ENCODE data around the gene FADS6.

The FADS6 gene

GRCh38 chr17:74852237-74853047, 41.0 kb downstream of the FADS6 start:
- Mint-ChIP-seq H3K27ac (no peak overlapping the region), H3K9me3 (no peaks in the 10 kb centered on the region), H3K4me1 (ENCODE audit: low read depth) (peaks cover 5% of the 10 kb centered on the region), H3K4me3 (peak overlapping the region; percentile 84), H3K27me3 (ENCODE audit: low read depth) (peaks cover 45% of the 10 kb centered on the region), H3K36me3 (ENCODE audit: low read depth) (no peaks in the 10 kb centered on the region)
- peak; percentile 68 for DNase-seq (ENCODE audit: low spot score)

GRCh38 chr17:74851612-74852236, 41.7 kb downstream of the FADS6 start:
- H3K4me1 Mint-ChIP-seq (ENCODE audit: low read depth) = peaks cover 5% of the 10 kb centered on the region
- H3K27ac Mint-ChIP-seq = no peak overlapping the region
- peaks cover 38% of the 10 kb centered on the region for H3K27me3 Mint-ChIP-seq (ENCODE audit: low read depth)
- no peaks in the 10 kb centered on the region for H3K9me3 Mint-ChIP-seq
- no peaks in the 10 kb centered on the region for H3K36me3 Mint-ChIP-seq (ENCODE audit: low read depth)
- DNase-seq (ENCODE audit: low spot score) = no peak
- H3K4me3 Mint-ChIP-seq = no peak overlapping the region

GRCh38 chr17:74850914-74851313, 42.5 kb downstream of the FADS6 start:
- Mint-ChIP-seq H3K36me3 (ENCODE audit: low read depth) (no peaks in the 10 kb centered on the region), H3K27me3 (ENCODE audit: low read depth) (peaks cover 30% of the 10 kb centered on the region), H3K4me3 (peak overlapping the region; percentile 2)

GRCh38 chr17:74850310-74850709, 43.1 kb downstream of the FADS6 start:
- no peaks in the 10 kb centered on the region for H3K9me3 Mint-ChIP-seq
- peaks cover 5% of the 10 kb centered on the region for H3K4me1 Mint-ChIP-seq (ENCODE audit: low read depth)
- no peak overlapping the region for H3K27ac Mint-ChIP-seq
- no peak for DNase-seq (ENCODE audit: low spot score)
- peaks cover 24% of the 10 kb centered on the region for H3K27me3 Mint-ChIP-seq (ENCODE audit: low read depth)
- H3K4me3 Mint-ChIP-seq = no peak overlapping the region
- H3K36me3 Mint-ChIP-seq (ENCODE audit: low read depth) = no peaks in the 10 kb centered on the region

More at GRCh38 chr17:74850914-74851313, 42.5 kb downstream of the FADS6 start:
- Mint-ChIP-seq H3K9me3 (no peaks in the 10 kb centered on the region), H3K4me1 (ENCODE audit: low read depth) (peaks cover 5% of the 10 kb centered on the region), H3K27ac (no peak overlapping the region)
- no peak for DNase-seq (ENCODE audit: low spot score)

- peaks cover 22% of the 10 kb centered on the region for H3K27me3 Mint-ChIP-seq (ENCODE audit: low read depth)
- no peak overlapping the region for H3K4me3 Mint-ChIP-seq
- H3K9me3 Mint-ChIP-seq = no peaks in the 10 kb centered on the region
- H3K27ac Mint-ChIP-seq = no peak overlapping the region
- no peak for DNase-seq (ENCODE audit: low spot score)
- peaks cover 5% of the 10 kb centered on the region for H3K4me1 Mint-ChIP-seq (ENCODE audit: low read depth)
- H3K36me3 Mint-ChIP-seq (ENCODE audit: low read depth) = no peaks in the 10 kb centered on the region
Observed at GRCh38 chr17:74848656-74849399, 44.6 kb downstream of the FADS6 start.

GRCh38 chr17:74846621-74847020, 46.8 kb downstream of the FADS6 start:
- Mint-ChIP-seq H3K27me3 (ENCODE audit: low read depth) (peaks cover 22% of the 10 kb centered on the region), H3K4me3 (no peak overlapping the region), H3K4me1 (ENCODE audit: low read depth) (no peaks in the 10 kb centered on the region), H3K9me3 (no peaks in the 10 kb centered on the region), H3K27ac (no peak overlapping the region), H3K36me3 (ENCODE audit: low read depth) (peaks cover 4% of the 10 kb centered on the region)
- DNase-seq (ENCODE audit: low spot score) = no peak

GRCh38 chr17:74843352-74843627, 50.1 kb downstream of the FADS6 start:
- no peak for DNase-seq (ENCODE audit: low spot score)
- Mint-ChIP-seq H3K27ac (no peak overlapping the region), H3K9me3 (no peaks in the 10 kb centered on the region), H3K4me3 (no peak overlapping the region), H3K27me3 (ENCODE audit: low read depth) (peaks cover 17% of the 10 kb centered on the region), H3K4me1 (ENCODE audit: low read depth) (peaks cover 4% of the 10 kb centered on the region), H3K36me3 (ENCODE audit: low read depth) (peaks cover 4% of the 10 kb centered on the region)

- no peaks in the 10 kb centered on the region for H3K9me3 Mint-ChIP-seq
- H3K27ac Mint-ChIP-seq = no peak overlapping the region
- peaks cover 4% of the 10 kb centered on the region for H3K36me3 Mint-ChIP-seq (ENCODE audit: low read depth)
- peaks cover 17% of the 10 kb centered on the region for H3K27me3 Mint-ChIP-seq (ENCODE audit: low read depth)
- no peak overlapping the region for H3K4me3 Mint-ChIP-seq
- DNase-seq (ENCODE audit: low spot score) = peak; percentile 14
- H3K4me1 Mint-ChIP-seq (ENCODE audit: low read depth) = peaks cover 4% of the 10 kb centered on the region
Observed at GRCh38 chr17:74842599-74843351, 50.7 kb downstream of the FADS6 start.

GRCh38 chr17:74842146-74842598, 51.3 kb downstream of the FADS6 start:
- Mint-ChIP-seq H3K27me3 (ENCODE audit: low read depth) (peaks cover 17% of the 10 kb centered on the region), H3K4me3 (no peak overlapping the region)

GRCh38 chr17:74840989-74841666, 52.3 kb downstream of the FADS6 start:
- H3K36me3 Mint-ChIP-seq (ENCODE audit: low read depth) = peaks cover 7% of the 10 kb centered on the region
- no peak overlapping the region for H3K27ac Mint-ChIP-seq
- H3K4me3 Mint-ChIP-seq = no peak overlapping the region
- H3K9me3 Mint-ChIP-seq = no peaks in the 10 kb centered on the region
- H3K27me3 Mint-ChIP-seq (ENCODE audit: low read depth) = peaks cover 17% of the 10 kb centered on the region
- peaks cover 4% of the 10 kb centered on the region for H3K4me1 Mint-ChIP-seq (ENCODE audit: low read depth)
- no peak for DNase-seq (ENCODE audit: low spot score)

More at GRCh38 chr17:74842146-74842598, 51.3 kb downstream of the FADS6 start:
- Mint-ChIP-seq H3K27ac (no peak overlapping the region), H3K36me3 (ENCODE audit: low read depth) (peaks cover 4% of the 10 kb centered on the region), H3K4me1 (ENCODE audit: low read depth) (peaks cover 4% of the 10 kb centered on the region), H3K9me3 (no peaks in the 10 kb centered on the region)
- DNase-seq (ENCODE audit: low spot score) = no peak

- DNase-seq (ENCODE audit: low spot score) = no peak
- Mint-ChIP-seq H3K4me3 (no peak overlapping the region), H3K36me3 (ENCODE audit: low read depth) (peaks cover 11% of the 10 kb centered on the region), H3K9me3 (no peaks in the 10 kb centered on the region), H3K27ac (no peak overlapping the region), H3K27me3 (ENCODE audit: low read depth) (peaks cover 17% of the 10 kb centered on the region), H3K4me1 (ENCODE audit: low read depth) (peaks cover 4% of the 10 kb centered on the region)
Observed at GRCh38 chr17:74839990-74840852, 53.2 kb downstream of the FADS6 start.

GRCh38 chr17:74838274-74838673, 55.2 kb downstream of the FADS6 start:
- DNase-seq (ENCODE audit: low spot score) = no peak
- Mint-ChIP-seq H3K27ac (no peak overlapping the region), H3K27me3 (ENCODE audit: low read depth) (peaks cover 7% of the 10 kb centered on the region), H3K9me3 (no peaks in the 10 kb centered on the region), H3K4me1 (ENCODE audit: low read depth) (peaks cover 4% of the 10 kb centered on the region), H3K4me3 (no peak overlapping the region), H3K36me3 (ENCODE audit: low read depth) (peaks cover 11% of the 10 kb centered on the region)

Data from T-helper 2 cell treated with Interferon-gamma antibody and Interleukin-4, amounts not matched to agents 5 μg/mL and 100 μg/mL, for 36 hours (primary cell).